Measurements from ENCODE around the gene WDR6. TPM values are rescaled to one million over a fixed set of nuclear protein-coding genes. Genes with fewer than 3 reads are reported as not detected.

WDR6 gene
- total RNA-seq, 2 experiments from 2014 or later: 132 to 134 TPM

- intact Hi-C loops (cut with DNase I, micrococcal nuclease): no loop called here
Observed at GRCh38 chr3:48962340-48962739, 44.9 kb upstream of the WDR6 start.

GRCh38 chr3:48962939-48963338, 44.3 kb upstream of the WDR6 start:
- no peak overlapping the region for H3K4me3 Mint-ChIP-seq
- H3K9me3 Mint-ChIP-seq: no peaks in the 10 kb centered on the region

More at GRCh38 chr3:48962340-48962739, 44.9 kb upstream of the WDR6 start:
- Mint-ChIP-seq H3K4me1 (ENCODE audit: low read depth) (peaks cover 13% of the 10 kb centered on the region), H3K4me3 (no peak overlapping the region), H3K27me3 (no peaks in the 10 kb centered on the region), H3K9me3 (no peaks in the 10 kb centered on the region), H3K27ac (no peak overlapping the region), H3K36me3 (ENCODE audit: low read depth) (peaks cover 68% of the 10 kb centered on the region)
- Histone ChIP-seq H3K27me3 (ENCODE audit: control insufficient read depth in 1 of 2, insufficient read depth in 2 of 2, low read length in 2 of 2) (no peaks in the 10 kb centered on the region), H3K4me1 (ENCODE audit: insufficient read depth, low read length) (peaks cover 4% of the 10 kb centered on the region), H3K36me3 (ENCODE audit: insufficient read depth, low read length) (peaks cover 53% of the 10 kb centered on the region), H3K9me3 (ENCODE audit: control insufficient read depth in 1 of 2, insufficient read depth in 1 of 2, low read length in 2 of 2) (no peaks in the 10 kb centered on the region), H3K27ac (ENCODE audit: low read depth in 1 of 2, low read length in 2 of 2) (no peak overlapping the region), H3K4me3 (ENCODE audit: low read length) (no peak overlapping the region)
- TF ChIP-seq CTCF (IDR thresholded peaks at IDR 0.05): no peak
- CTCF ChIA-PET: no interaction called here
- DNase-seq (no peak), ATAC-seq (ENCODE audit: poor library complexity) (no peak)
- POLR2A ChIA-PET: no interaction called here

GRCh38 chr3:48963591-48963990, 43.6 kb upstream of the WDR6 start:
- ATAC-seq (ENCODE audit: poor library complexity): no peak

More at GRCh38 chr3:48962939-48963338, 44.3 kb upstream of the WDR6 start:
- intact Hi-C loops (cut with DNase I, micrococcal nuclease): no loop called here
- Mint-ChIP-seq H3K36me3 (ENCODE audit: low read depth) (peaks cover 71% of the 10 kb centered on the region), H3K27me3 (no peaks in the 10 kb centered on the region), H3K4me1 (ENCODE audit: low read depth) (peaks cover 13% of the 10 kb centered on the region), H3K27ac (no peak overlapping the region)
- no peaks in the 10 kb centered on the region for H3K9me3 ChIP-seq (ENCODE audit: control insufficient read depth in 1 of 2, insufficient read depth in 1 of 2, low read length in 2 of 2)
- H3K4me1 ChIP-seq (ENCODE audit: insufficient read depth, low read length): peaks cover 4% of the 10 kb centered on the region
- ChIA-PET POLR2A (no interaction called here), CTCF (no interaction called here)
- H3K27ac ChIP-seq (ENCODE audit: low read depth in 1 of 2, low read length in 2 of 2): no peak overlapping the region
- H3K27me3 ChIP-seq (ENCODE audit: control insufficient read depth in 1 of 2, insufficient read depth in 2 of 2, low read length in 2 of 2): no peaks in the 10 kb centered on the region
- no peak overlapping the region for H3K4me3 ChIP-seq (ENCODE audit: low read length)
- TF ChIP-seq CTCF (IDR thresholded peaks at IDR 0.05): no peak
- ATAC-seq (ENCODE audit: poor library complexity) (no peak), DNase-seq (no peak)
- H3K36me3 ChIP-seq (ENCODE audit: insufficient read depth, low read length): peaks cover 52% of the 10 kb centered on the region

More at GRCh38 chr3:48963591-48963990, 43.6 kb upstream of the WDR6 start:
- H3K36me3 Mint-ChIP-seq (ENCODE audit: low read depth): peaks cover 75% of the 10 kb centered on the region
- H3K4me3 Mint-ChIP-seq: no peak overlapping the region
- H3K9me3 Mint-ChIP-seq: no peaks in the 10 kb centered on the region
- H3K4me1 ChIP-seq (ENCODE audit: insufficient read depth, low read length): peaks cover 4% of the 10 kb centered on the region
- H3K36me3 ChIP-seq (ENCODE audit: insufficient read depth, low read length): peaks cover 52% of the 10 kb centered on the region
- no peak for DNase-seq
- POLR2A ChIA-PET: no interaction called here
- H3K27ac Mint-ChIP-seq: no peak overlapping the region
- no peaks in the 10 kb centered on the region for H3K27me3 Mint-ChIP-seq
- H3K4me3 ChIP-seq (ENCODE audit: low read length): no peak overlapping the region
- H3K27me3 ChIP-seq (ENCODE audit: control insufficient read depth in 1 of 2, insufficient read depth in 2 of 2, low read length in 2 of 2): no peaks in the 10 kb centered on the region
- intact Hi-C loops (cut with DNase I, micrococcal nuclease): no loop called here
- no peak for TF ChIP-seq CTCF (IDR thresholded peaks at IDR 0.05)
- no peaks in the 10 kb centered on the region for H3K9me3 ChIP-seq (ENCODE audit: control insufficient read depth in 1 of 2, insufficient read depth in 1 of 2, low read length in 2 of 2)
- CTCF ChIA-PET: no interaction called here
- peaks cover 13% of the 10 kb centered on the region for H3K4me1 Mint-ChIP-seq (ENCODE audit: low read depth)
- H3K27ac ChIP-seq (ENCODE audit: low read depth in 1 of 2, low read length in 2 of 2): no peak overlapping the region
